RWPE2 (cell line): Measurements from ENCODE around the gene CYB561.
A peak's percentile ranks its signal among the peaks of the same experiment; 100 is the strongest.

Source experiments
- ATAC-seq: fragments of 200-7000 bp; cut with Tn5 transposase; 3 replicates; pipeline ENCODE4 v1.9.1; 2021; ENCODE audit warnings: low read depth
- DNase-seq: peaks from one replicate; pipeline ENCODE4 v3.0.0-alpha.2; 2020; ENCODE audit warnings: low spot score
- H3K27ac ChIP-seq: fragments of 450-650 bp; 2 replicates; pipeline ENCODE4 v1.5.1; 2017; ENCODE audit warnings: mild to moderate bottlenecking; ENCODE audit not compliant: poor library complexity, severe bottlenecking
- H3K27me3 ChIP-seq: fragments of 250-450 bp; sonication (Bioruptor Pico); 2 replicates; pipeline ENCODE4 v1.5.1; 2021; ENCODE audit warnings: mild to moderate bottlenecking, moderate library complexity; ENCODE audit not compliant: insufficient read depth, poor library complexity, severe bottlenecking
- H3K36me3 ChIP-seq: fragments of 250-450 bp; sonication (Bioruptor Pico); 2 replicates; pipeline ENCODE4 v1.5.1; 2020; ENCODE audit warnings: low read depth, mild to moderate bottlenecking, moderate library complexity
- H3K4me1 ChIP-seq: fragments of 250-450 bp; sonication (Bioruptor Pico); 2 replicates; pipeline ENCODE4 v1.5.1; 2021; ENCODE audit warnings: mild to moderate bottlenecking, moderate library complexity; ENCODE audit not compliant: insufficient read depth, poor library complexity, severe bottlenecking
- H3K4me3 ChIP-seq: fragments of 250-450 bp; sonication (Bioruptor Pico); 2 replicates; pipeline ENCODE4 v1.5.1; 2021; ENCODE audit warnings: mild to moderate bottlenecking, moderate library complexity; ENCODE audit not compliant: severe bottlenecking
- H3K9me3 ChIP-seq: fragments of 250-450 bp; sonication (Bioruptor Pico); 2 replicates; pipeline ENCODE4 v1.5.1; 2021; ENCODE audit warnings: mild to moderate bottlenecking, moderate library complexity; ENCODE audit not compliant: severe bottlenecking
- TF ChIP-seq, protein P1 (sequence below): fragments of 450-650 bp; IDR thresholded peaks from one replicate; pipeline ENCODE4 v1.5.1; 2017; ENCODE audit warnings: mild to moderate bottlenecking, moderate library complexity; ENCODE audit not compliant: poor library complexity, severe bottlenecking

The CYB561 gene

DNA sequence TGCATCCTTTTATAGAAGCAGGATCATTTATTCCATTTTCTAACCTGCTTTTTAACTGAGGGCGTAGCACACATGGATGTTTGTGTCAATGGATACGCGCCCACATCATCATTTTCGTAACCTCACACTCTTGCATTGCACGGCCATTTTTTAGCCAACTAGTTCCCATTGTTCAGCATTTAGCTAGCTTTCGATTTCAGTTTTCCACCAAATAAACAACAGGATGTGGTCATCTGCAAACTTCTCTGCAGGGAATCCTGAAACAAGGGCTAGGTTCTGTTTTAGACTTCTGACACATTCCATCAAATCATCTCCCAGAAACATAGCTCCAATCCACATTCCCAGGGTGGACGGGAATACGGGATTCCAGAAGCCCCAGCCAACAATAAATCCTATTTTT lies 6.4 kb downstream of the CYB561 start:
- Histone ChIP-seq H3K4me1 (peaks cover 15% of the 10 kb centered on the region), H3K27ac (no peak overlapping the region)
- no peak for DNase-seq

DNA sequence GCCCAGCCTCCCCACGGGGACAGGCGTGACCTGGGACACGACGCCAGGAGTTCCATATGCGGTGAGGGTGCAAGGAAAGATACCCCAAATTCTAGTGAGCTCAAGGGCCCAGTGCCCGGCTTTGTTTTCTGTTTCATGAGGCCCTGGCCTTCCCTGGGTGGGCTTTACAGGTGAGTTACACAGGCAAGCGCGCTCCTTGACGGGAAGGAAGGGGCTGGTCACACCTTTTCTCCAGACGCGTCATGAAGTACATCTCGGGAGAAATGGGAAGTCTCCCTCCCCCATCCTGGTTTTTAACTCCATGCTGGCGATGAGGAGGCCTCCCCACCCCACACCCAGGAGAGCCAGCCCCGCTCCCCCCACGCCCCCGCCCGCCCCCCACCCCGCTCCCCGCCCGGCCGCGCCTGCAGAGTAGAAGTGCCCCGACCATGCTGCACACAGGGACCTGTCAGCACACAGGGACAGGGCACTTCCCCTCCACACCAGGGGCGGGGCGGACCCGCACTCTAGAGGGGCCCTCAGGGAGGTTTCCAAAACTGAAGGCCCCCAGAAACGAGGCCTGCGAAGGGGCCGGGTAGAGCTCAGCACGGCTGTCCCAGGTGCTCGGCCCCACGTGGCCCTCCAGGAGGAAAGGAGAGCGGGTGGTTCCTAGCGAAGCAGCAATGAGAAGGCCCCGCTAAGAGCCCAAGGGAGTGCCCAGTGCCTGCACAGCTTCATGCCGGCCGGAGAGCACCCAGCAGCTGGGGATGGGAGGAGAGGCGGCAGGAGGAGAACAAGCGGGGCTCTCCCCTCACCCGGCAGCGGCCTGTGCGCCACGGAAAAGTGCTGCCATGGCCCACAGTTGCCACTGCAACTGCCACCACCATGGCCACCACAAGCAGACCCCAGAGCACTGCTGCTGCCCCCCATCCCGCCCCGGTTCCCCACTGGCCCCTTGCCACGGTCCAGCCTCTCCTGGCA lies 7.7 kb downstream of the CYB561 start:
- Histone ChIP-seq H3K4me1 (peaks cover 22% of the 10 kb centered on the region), H3K27me3 (no peaks in the 10 kb centered on the region), H3K4me3 (no peak overlapping the region), H3K27ac (no peak overlapping the region), H3K9me3 (no peaks in the 10 kb centered on the region), H3K36me3 (peaks cover 36% of the 10 kb centered on the region)
- TF ChIP-seq, protein P1, sequence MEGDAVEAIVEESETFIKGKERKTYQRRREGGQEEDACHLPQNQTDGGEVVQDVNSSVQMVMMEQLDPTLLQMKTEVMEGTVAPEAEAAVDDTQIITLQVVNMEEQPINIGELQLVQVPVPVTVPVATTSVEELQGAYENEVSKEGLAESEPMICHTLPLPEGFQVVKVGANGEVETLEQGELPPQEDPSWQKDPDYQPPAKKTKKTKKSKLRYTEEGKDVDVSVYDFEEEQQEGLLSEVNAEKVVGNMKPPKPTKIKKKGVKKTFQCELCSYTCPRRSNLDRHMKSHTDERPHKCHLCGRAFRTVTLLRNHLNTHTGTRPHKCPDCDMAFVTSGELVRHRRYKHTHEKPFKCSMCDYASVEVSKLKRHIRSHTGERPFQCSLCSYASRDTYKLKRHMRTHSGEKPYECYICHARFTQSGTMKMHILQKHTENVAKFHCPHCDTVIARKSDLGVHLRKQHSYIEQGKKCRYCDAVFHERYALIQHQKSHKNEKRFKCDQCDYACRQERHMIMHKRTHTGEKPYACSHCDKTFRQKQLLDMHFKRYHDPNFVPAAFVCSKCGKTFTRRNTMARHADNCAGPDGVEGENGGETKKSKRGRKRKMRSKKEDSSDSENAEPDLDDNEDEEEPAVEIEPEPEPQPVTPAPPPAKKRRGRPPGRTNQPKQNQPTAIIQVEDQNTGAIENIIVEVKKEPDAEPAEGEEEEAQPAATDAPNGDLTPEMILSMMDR, result no peak
- no peak for DNase-seq
- no peak for ATAC-seq

More for the DNA sequence above, 6.4 kb downstream of the CYB561 start:
- Histone ChIP-seq H3K9me3 (no peaks in the 10 kb centered on the region), H3K36me3 (peaks cover 26% of the 10 kb centered on the region), H3K4me3 (no peak overlapping the region), H3K27me3 (no peaks in the 10 kb centered on the region)
- ATAC-seq, result no peak
- TF ChIP-seq, protein P1, result no peak

DNA sequence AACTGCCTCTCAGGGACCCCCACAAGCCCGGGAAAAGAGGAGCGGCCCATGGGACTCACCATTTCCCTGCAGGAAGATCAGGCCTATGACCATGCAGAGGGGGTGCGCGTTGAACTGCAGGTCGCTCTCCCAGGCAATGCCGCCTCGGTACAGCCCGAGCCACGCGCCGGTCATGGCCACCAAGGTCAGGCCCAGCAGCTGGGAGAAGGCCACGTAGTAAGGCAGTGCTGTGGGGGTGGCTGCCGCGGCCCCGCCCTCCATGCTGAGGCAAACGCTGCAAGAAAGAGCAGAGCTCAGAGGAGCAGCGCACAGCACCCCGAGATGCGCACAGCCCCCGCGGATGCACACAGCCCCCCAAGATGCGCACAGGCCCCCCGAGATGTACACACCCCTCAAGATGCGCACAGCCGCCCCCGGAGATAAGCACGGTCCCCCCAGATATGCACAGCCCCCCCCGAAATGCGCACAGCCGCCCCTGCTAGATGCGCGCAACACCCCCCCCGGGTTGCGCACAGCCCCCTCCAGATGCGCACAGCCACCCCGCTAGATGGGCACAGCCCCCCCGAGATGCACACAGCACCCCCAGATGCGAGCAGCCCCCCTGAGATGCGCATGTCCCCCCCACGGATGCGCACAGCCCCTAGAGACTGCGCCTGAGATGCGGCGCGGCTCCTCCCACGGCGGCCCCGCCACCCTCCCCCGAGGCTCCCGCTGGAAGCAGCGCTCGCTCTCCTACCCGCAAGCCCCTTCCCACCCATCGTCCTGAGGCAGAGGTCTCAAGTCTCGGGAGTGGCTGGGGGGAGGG lies 8.6 kb downstream of the CYB561 start:
- peak; percentile 42 for DNase-seq
- Histone ChIP-seq H3K4me1 (peaks cover 31% of the 10 kb centered on the region), H3K27ac (no peak overlapping the region)

GRCh38 chr17:63436523-63437110 lies 9.5 kb downstream of the CYB561 start:
- TF ChIP-seq, protein P1, result no peak
- no peak for DNase-seq
- H3K4me3 ChIP-seq, result no peak overlapping the region
- no peak for ATAC-seq
- no peaks in the 10 kb centered on the region for H3K27me3 ChIP-seq
- H3K27ac ChIP-seq, result no peak overlapping the region
- H3K36me3 ChIP-seq, result peaks cover 47% of the 10 kb centered on the region
- peaks cover 31% of the 10 kb centered on the region for H3K4me1 ChIP-seq
- H3K9me3 ChIP-seq, result no peaks in the 10 kb centered on the region

More for the DNA sequence above, 8.6 kb downstream of the CYB561 start:
- H3K36me3 ChIP-seq, result peaks cover 42% of the 10 kb centered on the region
- no peak for ATAC-seq
- TF ChIP-seq, protein P1, result no peak
- no peaks in the 10 kb centered on the region for H3K9me3 ChIP-seq
- no peaks in the 10 kb centered on the region for H3K27me3 ChIP-seq
- no peak overlapping the region for H3K4me3 ChIP-seq
